H9 (cell line): ENCODE measurements around the gene PCDH9. TPM values are rescaled to one million over a fixed set of nuclear protein-coding genes. Genes with fewer than 3 reads are reported as not detected.

Experiments used
- DNase-seq: peaks from one replicate; pipeline ENCODE4 v3.0.0-alpha.2; 2017
- H2AFZ ChIP-seq: one replicate; pipeline ENCODE4 v1.6.1; 2013; ENCODE audit warnings: mild to moderate bottlenecking, low read length, control low read depth, moderate library complexity
- H2AK5ac ChIP-seq: 2 replicates; pipeline ENCODE4 v1.6.1; 2013; ENCODE audit warnings: low read length, control low read depth, mixed read lengths; ENCODE audit not compliant: insufficient read length
- H2BK120ac ChIP-seq: one replicate; pipeline ENCODE4 v1.6.1; 2013; ENCODE audit warnings: low read depth, mild to moderate bottlenecking, low read length, control low read depth, inconsistent platforms; ENCODE audit not compliant: poor library complexity, severe bottlenecking
- H2BK12ac ChIP-seq: 2 replicates; pipeline ENCODE4 v1.6.1; 2013; ENCODE audit warnings: low read length, control low read depth, mixed read lengths, low read depth; ENCODE audit not compliant: insufficient read length
- H2BK15ac ChIP-seq: 2 replicates; pipeline ENCODE4 v1.6.1; 2013; ENCODE audit warnings: low read depth, low read length, control low read depth
- H2BK20ac ChIP-seq: one replicate; pipeline ENCODE4 v1.6.1; 2013; ENCODE audit warnings: low read depth, mild to moderate bottlenecking, low read length, control low read depth, inconsistent platforms; ENCODE audit not compliant: poor library complexity, severe bottlenecking
- H2BK5ac ChIP-seq: 2 replicates; pipeline ENCODE4 v1.6.1; 2013; ENCODE audit warnings: low read length, control low read depth, mixed read lengths; ENCODE audit not compliant: insufficient read length
- H3K14ac ChIP-seq: 2 replicates; pipeline ENCODE4 v1.6.1; 2013; ENCODE audit warnings: low read length, control low read depth; ENCODE audit not compliant: insufficient read depth
- H3K18ac ChIP-seq: 2 replicates; pipeline ENCODE4 v1.6.1; 2013; ENCODE audit warnings: low read depth, mild to moderate bottlenecking, mixed read lengths, low read length, control low read depth; ENCODE audit not compliant: insufficient read length
- H3K23ac ChIP-seq: 2 replicates; pipeline ENCODE4 v1.6.1; 2013; ENCODE audit warnings: low read length, control low read depth, mixed read lengths, low read depth; ENCODE audit not compliant: insufficient read length
- H3K23me2 ChIP-seq: 2 replicates; pipeline ENCODE4 v1.6.1; 2013; ENCODE audit warnings: low read depth, mild to moderate bottlenecking, mixed read lengths, low read length, control low read depth; ENCODE audit not compliant: insufficient read length, poor library complexity, severe bottlenecking
- H3K27ac ChIP-seq: 2 replicates; pipeline ENCODE4 v1.5.1; 2013; ENCODE audit warnings: low read length, control low read depth, mixed read lengths, low read depth; ENCODE audit not compliant: insufficient read length
- H3K27me3 ChIP-seq: 2 replicates; pipeline ENCODE4 v1.6.1; 2013; ENCODE audit warnings: low read length, control low read depth, inconsistent platforms; ENCODE audit not compliant: insufficient read depth
- H3K4ac ChIP-seq: 2 replicates; pipeline ENCODE4 v1.6.1; 2013; ENCODE audit warnings: low read depth, mild to moderate bottlenecking, control low read depth, inconsistent platforms, low read length, moderate library complexity
- H3K4me1 ChIP-seq: 2 replicates; pipeline ENCODE4 v1.6.1; 2013; ENCODE audit warnings: low read length, control low read depth, inconsistent platforms; ENCODE audit not compliant: insufficient read depth
- H3K4me2 ChIP-seq: 2 replicates; pipeline ENCODE4 v1.6.1; 2013; ENCODE audit warnings: low read length, control low read depth, mixed read lengths; ENCODE audit not compliant: insufficient read length, insufficient read depth
- H3K56ac ChIP-seq: 2 replicates; pipeline ENCODE4 v1.6.1; 2013; ENCODE audit warnings: low read depth, mild to moderate bottlenecking, mixed read lengths, low read length, control low read depth; ENCODE audit not compliant: insufficient read length
- H3K79me1 ChIP-seq: 2 replicates; pipeline ENCODE4 v1.6.1; 2013; ENCODE audit warnings: low read depth, mild to moderate bottlenecking, moderate library complexity, low read length, control low read depth, inconsistent platforms; ENCODE audit not compliant: insufficient read depth, poor library complexity, severe bottlenecking
- H3K79me2 ChIP-seq: 2 replicates; pipeline ENCODE4 v1.6.1; 2013; ENCODE audit warnings: low read length, control low read depth, inconsistent platforms; ENCODE audit not compliant: insufficient read depth
- H3K9ac ChIP-seq: 2 replicates; pipeline ENCODE4 v1.6.1; 2013; ENCODE audit warnings: low read length, control low read depth, mixed read lengths; ENCODE audit not compliant: insufficient read length; ENCODE audit errors: extremely low read depth
- H3K9me3 ChIP-seq: one replicate; pipeline ENCODE4 v1.6.1; 2013; ENCODE audit warnings: low read depth, low read length, inconsistent platforms; ENCODE audit not compliant: control insufficient read depth
- H3T11ph ChIP-seq: one replicate; pipeline ENCODE4 v1.6.1; 2013; ENCODE audit warnings: mild to moderate bottlenecking, low read length, control low read depth, inconsistent platforms
- H4K20me1 ChIP-seq: one replicate; pipeline ENCODE4 v1.6.1; 2013; ENCODE audit not compliant: control insufficient read depth, insufficient read length, insufficient read depth
- H4K5ac ChIP-seq: 2 replicates; pipeline ENCODE4 v1.6.1; 2013; ENCODE audit warnings: low read depth, mild to moderate bottlenecking, mixed read lengths, low read length, control low read depth; ENCODE audit not compliant: insufficient read length
- H4K8ac ChIP-seq: replicated peaks from 2 replicates; pipeline ENCODE4 v1.6.1; 2013; ENCODE audit warnings: low read length, control low read depth, mixed read lengths, low read depth; ENCODE audit not compliant: insufficient read length
- H4K91ac ChIP-seq: 2 replicates; pipeline ENCODE4 v1.6.1; 2013; ENCODE audit warnings: low read depth, mild to moderate bottlenecking, moderate library complexity, mixed read lengths, low read length, control low read depth; ENCODE audit not compliant: insufficient read length
- H3K27ac Mint-ChIP-seq, 3 experiments: 2 replicates in 2 of 3; 3 replicates in 1 of 3; pipeline ENCODE4 v1.8.0; 2020 to 2021; ENCODE audit warnings: mixed read lengths in 3 of 3, mild to moderate bottlenecking in 1 of 3, moderate library complexity in 1 of 3
- H3K27me3 Mint-ChIP-seq: 2 replicates; pipeline ENCODE4 v1.8.0; 2021; ENCODE audit warnings: low read depth, mild to moderate bottlenecking, moderate library complexity, mixed read lengths
- H3K36me3 Mint-ChIP-seq, 3 experiments: 2 replicates in 2 of 3; 3 replicates in 1 of 3; pipeline ENCODE4 v1.8.0; 2020 to 2021; ENCODE audit warnings: low read depth in 3 of 3, mixed read lengths in 3 of 3; ENCODE audit not compliant: insufficient read depth in 1 of 3
- H3K4me1 Mint-ChIP-seq, 2 experiments: 2 replicates each; pipeline ENCODE4 v1.8.0; 2020; ENCODE audit warnings: mixed read lengths in 2 of 2
- H3K4me3 Mint-ChIP-seq, 2 experiments: 2 replicates in 1 of 2; 3 replicates in 1 of 2; pipeline ENCODE4 v1.8.0; 2020 to 2021; ENCODE audit warnings: mild to moderate bottlenecking in 2 of 2, mixed read lengths in 2 of 2, moderate library complexity in 1 of 2
- H3K9me3 Mint-ChIP-seq, 2 experiments: 2 replicates in 1 of 2; 3 replicates in 1 of 2; pipeline ENCODE4 v1.8.0; 2020; ENCODE audit warnings: mild to moderate bottlenecking in 2 of 2, mixed read lengths in 2 of 2, moderate library complexity in 1 of 2
- WGBS: extraction: QIAGEN DNeasy Blood & Tissue Kit; methylation state at CpG from one replicate; pipeline ENCODE4 v1.1.7; 2013; ENCODE audit warnings: missing lambda C conversion rate, low lambda C conversion rate, mixed read lengths; ENCODE audit not compliant: insufficient read length; ENCODE audit errors: extremely low coverage; 5-methylcytosine and 5-hydroxymethylcytosine counted together
- total RNA-seq: library from RNA; stranded (reverse); gene quantifications from 2 replicates; pipeline ENCODE4 v1.2.1, GENCODE V29; 2021
- TF ChIP-seq, protein P1 (sequence below): fragments of 200-600 bp; sonication (generic); conservative IDR thresholded peaks from 3 replicates; pipeline ENCODE4 v1.8.0; 2021; ENCODE audit warnings: antibody characterized with exemption, mild to moderate bottlenecking

Gene PCDH9
- total RNA-seq, 1 experiment from 2014 or later = 0.11 TPM

DNA sequence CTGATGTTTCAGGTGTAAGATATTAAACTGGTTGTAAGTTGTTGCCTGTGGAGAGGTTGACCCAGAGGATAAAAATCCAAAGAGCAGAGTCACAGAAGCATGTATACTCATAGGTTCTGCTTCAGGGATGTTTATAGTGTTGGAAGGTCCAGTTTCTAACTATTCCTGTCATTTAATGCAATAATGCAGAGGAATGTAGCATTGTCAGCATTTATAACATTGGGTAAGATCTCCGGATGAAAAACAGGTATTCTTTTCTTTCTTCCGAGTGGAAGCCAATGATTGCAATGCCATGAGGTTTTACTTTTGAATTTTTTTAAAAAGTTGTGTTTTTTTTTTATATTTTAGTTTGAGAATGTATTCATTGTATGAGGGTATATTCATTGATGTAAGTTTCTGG, 771.0 kb downstream of the PCDH9 start:
- Histone ChIP-seq H2AK5ac (no peak overlapping the region), H3T11ph (no peak overlapping the region), H2BK20ac (no peak overlapping the region), H3K9me3 (no peaks in the 10 kb centered on the region), H3K18ac (no peak overlapping the region), H2BK120ac (no peak overlapping the region), H3K79me1 (no peaks in the 10 kb centered on the region), H4K20me1 (no peaks in the 10 kb centered on the region), H3K9ac (no peak overlapping the region), H2BK12ac (no peak overlapping the region), H4K5ac (no peak overlapping the region), H2AFZ (no peak overlapping the region), H3K4ac (no peak overlapping the region), H2BK5ac (no peak overlapping the region), H2BK15ac (no peak overlapping the region), H3K14ac (no peak overlapping the region), H3K56ac (no peak overlapping the region), H4K91ac (no peak overlapping the region), H3K4me2 (no peak overlapping the region), H4K8ac (no peak overlapping the region), H3K27ac (no peak overlapping the region), H3K27me3 (no peaks in the 10 kb centered on the region), H3K23me2 (no peaks in the 10 kb centered on the region), H3K23ac (no peak overlapping the region), H3K4me1 (no peaks in the 10 kb centered on the region), H3K79me2 (no peaks in the 10 kb centered on the region; the same call in 1 of the 2 replicates)
- DNase-seq = no peak
- Mint-ChIP-seq H3K27me3 (no peaks in the 10 kb centered on the region), H3K36me3 (no peaks in the 10 kb centered on the region), H3K4me1 (no peaks in the 10 kb centered on the region), H3K9me3 (no peaks in the 10 kb centered on the region), H3K27ac (no peak overlapping the region), H3K4me3 (no peak overlapping the region)
- TF ChIP-seq, protein P1, sequence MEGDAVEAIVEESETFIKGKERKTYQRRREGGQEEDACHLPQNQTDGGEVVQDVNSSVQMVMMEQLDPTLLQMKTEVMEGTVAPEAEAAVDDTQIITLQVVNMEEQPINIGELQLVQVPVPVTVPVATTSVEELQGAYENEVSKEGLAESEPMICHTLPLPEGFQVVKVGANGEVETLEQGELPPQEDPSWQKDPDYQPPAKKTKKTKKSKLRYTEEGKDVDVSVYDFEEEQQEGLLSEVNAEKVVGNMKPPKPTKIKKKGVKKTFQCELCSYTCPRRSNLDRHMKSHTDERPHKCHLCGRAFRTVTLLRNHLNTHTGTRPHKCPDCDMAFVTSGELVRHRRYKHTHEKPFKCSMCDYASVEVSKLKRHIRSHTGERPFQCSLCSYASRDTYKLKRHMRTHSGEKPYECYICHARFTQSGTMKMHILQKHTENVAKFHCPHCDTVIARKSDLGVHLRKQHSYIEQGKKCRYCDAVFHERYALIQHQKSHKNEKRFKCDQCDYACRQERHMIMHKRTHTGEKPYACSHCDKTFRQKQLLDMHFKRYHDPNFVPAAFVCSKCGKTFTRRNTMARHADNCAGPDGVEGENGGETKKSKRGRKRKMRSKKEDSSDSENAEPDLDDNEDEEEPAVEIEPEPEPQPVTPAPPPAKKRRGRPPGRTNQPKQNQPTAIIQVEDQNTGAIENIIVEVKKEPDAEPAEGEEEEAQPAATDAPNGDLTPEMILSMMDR = no peak
- WGBS = no CpG with 5 or more reads among the region's 2 CpGs
